HG03378 (cell line): ENCODE results near the gene GNAZ.

Source experiments
- ATAC-seq: cut with Tn5 transposase; IDR thresholded peaks from one replicate; pipeline ENCODE4 v1.9.1; 2021; ENCODE audit warnings: mild to moderate bottlenecking, moderate library complexity; ENCODE audit not compliant: unreplicated experiment

GNAZ gene

DNA sequence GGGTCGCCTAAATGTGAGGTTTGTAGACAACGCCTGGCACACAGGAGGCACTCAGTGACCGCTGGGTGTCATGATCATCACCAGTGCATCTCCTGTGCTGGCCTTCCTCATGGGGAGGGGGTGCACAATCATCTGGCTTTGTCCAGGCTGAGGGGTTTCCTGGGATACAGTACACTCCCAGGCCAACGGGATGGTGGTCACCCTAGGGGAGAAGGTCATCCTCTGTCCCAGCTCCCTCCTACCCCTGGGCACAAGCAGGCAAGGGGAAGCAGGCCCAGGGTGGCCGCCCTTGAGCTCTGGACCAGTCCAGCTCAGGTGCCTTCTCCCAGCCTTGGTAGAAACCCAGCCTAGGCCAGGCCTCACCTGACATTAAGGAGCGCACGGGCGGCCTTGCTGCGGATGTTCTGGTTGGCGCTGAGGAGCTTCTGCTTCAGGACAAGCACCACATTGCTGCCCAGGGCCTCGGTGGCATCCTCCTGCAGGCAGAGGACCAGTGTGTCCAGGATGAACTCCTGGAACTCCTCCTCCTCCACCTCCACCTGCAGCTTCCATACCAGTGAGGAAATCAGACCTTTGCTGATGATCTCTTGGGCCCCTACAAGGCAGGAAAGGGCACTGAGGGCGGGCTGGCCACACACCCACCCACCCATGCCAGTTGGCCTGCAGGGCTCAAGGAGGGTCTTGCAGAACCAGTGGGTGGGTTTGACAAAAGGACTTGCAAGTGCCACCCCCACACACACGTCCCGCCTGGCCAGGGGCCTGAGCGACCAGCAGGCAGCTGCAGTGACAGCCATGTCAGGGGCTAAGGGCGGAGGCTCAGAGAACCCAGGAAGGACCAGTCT, 6.6 kb upstream of the GNAZ start:
- no peak for ATAC-seq

DNA sequence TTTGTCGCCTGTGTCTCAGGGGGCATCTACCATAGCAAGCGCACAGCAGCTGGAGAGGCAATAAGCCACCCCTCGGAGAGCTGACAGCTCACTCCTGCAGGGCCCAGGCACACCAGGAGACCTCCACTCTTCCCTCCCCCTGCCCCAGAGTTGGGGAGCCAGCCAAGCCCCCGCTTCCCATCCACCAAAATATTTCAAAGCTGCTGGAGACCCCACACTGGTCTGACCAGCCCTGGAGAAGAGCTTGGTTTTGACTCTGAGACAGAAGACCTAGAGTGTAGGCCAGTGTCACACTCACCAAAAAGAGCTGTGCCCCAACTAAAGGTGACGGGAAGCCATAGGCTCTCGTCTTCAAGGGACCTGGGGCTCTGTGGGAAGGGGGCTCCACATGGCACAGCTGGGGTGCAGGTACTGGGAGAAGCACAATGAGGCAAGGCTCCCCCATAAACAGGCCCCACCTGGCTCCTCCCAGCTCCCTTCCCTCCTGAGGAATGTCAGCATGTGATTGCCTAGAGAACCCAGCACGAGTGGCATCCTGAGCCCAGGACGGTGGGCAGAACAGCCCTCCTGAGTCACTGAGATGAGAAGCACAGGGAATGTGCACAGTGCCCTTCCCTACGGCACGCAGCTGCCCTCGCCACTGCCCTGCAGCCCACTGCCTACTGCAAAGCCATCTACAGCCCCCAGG, 5.8 kb upstream of the GNAZ start:
- no peak for ATAC-seq

DNA sequence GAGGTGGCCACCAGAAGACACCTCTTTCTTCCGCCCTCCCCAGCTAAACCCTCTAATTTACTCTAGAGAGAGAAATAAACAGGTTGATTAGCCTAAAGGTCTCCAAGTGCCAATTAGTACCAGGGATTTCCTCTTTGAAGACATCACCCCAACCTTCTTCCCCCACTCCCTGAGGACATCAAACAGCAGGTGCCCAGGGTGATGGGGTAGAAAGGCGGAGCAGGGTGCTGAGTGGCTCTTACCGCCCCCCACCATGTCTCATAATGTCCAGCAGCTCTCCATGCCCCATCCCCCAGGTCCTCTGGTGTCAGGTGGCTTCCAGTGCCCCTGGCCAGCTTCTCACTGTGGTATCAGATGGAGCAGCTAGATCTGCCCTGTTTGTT, 5.3 kb upstream of the GNAZ start:
- ATAC-seq: no peak

DNA sequence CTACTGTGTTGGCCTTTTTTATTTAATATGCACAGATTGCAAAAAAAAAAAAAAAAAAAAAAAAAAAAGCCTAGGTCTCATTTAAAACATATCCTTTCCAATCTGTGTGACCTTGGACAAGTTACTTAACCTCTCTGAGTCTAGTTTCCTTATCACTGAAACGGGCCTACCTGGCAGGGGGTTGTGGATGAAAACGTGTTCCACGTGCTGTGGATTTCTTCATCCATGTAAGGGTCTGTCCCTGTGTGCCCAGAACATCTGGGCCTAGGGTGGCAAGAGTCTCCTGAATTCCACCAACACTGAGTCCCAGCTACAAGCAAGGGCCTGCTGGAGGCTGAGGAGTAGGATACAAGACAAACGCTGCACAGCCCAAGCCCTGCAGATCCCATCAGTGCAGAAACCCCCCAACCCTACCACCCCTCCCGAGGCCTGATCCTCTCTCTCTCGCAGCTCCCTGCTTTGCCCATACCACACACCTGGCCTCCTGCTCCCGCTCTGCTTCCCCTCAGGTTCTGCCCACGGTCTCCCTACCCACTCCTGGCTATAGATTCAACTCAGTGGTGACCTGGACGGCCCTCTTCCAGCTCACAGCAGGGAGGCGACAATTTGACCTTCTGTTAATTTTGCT, 4.7 kb upstream of the GNAZ start:
- ATAC-seq: no peak

DNA sequence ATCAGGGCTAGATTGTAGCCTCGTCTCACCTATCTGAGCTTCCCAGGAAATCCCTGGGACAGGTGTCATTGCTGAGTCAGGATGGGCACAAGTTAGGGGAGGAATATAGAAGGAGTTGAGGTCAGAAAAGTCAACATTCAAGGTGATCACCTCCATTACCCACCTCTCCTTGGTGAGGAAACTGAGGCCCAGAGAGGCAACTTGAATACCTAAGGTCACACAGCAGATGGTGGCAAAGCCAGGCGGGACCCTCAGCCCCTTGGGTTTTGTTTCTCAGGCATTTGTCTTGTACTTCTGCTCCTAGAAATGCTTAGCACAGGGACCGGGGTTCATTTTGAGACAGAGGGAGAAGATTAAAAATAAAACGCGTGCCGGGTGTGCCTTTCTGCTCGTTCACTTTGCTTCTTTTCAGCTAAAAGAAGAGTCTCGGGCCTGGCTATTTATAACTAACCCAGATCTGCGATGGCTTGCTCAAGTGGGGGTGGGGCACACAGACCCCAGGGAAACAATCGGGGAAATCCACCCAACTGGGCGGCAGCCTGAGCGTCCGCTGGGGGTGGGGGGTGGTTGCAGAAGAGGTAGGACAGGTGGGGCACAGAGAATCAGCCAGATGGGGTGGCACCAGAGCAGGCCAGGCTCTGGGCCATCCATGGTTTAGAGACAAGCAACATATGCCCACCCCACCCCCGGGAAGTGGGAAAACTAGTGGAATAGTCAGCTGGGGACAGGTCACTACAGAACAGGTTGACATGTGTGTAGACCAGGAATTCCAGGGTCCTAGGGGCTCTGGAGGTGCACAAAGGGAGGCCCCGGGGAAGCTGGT, 3.9 kb upstream of the GNAZ start:
- no peak for ATAC-seq

DNA sequence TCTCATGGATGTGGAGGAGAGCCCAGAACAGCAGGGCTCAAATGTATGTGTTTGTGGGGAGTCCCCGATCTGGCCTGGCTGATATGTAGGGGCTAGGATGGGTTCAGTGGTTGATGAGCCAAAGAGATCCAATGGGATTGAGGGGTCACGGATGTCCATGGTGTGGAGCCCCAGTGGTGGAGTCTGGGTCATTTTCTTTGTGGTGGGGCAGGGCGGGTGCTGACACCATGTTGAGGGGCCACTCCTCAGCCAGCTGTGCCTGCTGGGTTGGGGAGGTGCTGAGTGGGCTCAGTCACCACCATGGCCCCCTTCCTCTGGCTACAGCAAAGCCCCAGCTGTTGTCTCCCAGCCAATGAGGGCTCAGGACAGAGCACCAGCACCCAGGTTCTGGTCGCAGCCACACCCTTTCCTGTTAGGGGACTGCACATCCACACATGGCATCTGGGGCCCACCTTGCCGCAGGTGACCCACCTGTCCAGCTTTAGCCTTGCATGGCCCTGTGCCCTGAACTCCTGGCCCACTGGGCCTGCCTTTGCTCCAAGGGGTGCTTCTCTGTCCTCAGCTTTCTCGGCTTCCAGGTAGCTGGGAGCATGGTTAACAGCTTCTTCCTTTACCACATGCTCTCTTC, 3.2 kb upstream of the GNAZ start:
- no peak for ATAC-seq

DNA sequence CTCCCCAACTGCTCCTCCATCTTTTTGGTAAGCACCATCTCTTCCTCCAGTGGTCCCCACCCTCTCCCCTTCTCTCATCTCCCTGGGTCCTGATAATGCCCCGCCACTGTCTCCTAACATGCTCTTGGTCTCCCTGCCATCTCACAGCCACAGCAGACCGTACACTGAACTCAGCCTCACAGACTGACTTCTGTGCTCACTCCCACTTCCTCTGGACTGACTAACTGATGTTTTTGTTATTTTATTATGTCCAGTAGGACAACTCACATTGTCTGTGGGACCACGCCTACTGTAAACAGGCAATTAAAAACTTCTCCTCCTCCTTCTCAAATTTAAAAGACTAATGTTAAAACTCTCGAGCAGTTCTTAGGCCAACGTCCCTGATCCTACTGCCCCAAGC, 2.6 kb upstream of the GNAZ start:
- no peak for ATAC-seq

DNA sequence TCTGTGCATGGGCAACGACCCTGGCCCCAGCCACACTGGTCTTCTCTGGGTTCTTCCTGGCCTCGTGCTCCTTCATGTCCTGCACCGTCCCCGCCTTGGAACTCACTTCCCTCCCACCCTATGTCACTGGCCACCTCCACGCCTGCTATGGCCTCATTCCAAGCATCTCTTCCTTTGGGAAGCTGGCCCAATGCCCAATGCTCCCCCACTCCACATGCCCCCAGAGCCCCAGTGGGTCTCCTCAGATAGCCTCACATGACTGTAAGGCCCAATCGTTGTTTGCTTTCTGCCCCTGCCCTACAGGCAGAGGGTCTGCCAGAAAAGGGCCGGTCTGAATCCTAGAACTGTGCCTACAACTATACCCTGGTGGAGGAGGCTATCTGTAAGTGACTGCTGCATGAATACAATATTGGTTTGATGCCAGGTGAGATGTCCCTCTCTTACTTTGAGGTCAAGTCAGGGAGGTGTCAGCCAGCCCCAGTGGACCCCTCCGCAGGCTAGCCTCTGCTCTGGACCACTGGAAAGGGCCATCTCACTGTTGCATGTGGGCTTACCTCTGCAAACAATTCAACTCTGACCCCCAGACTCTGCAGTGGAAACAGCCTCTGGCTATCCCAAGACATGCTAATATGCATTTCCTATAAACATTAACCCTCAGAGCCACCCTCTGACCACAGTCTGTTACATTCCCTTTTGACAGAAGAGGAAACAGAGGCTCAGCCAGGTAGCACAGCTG, 2.1 kb upstream of the GNAZ start:
- ATAC-seq: no peak

DNA sequence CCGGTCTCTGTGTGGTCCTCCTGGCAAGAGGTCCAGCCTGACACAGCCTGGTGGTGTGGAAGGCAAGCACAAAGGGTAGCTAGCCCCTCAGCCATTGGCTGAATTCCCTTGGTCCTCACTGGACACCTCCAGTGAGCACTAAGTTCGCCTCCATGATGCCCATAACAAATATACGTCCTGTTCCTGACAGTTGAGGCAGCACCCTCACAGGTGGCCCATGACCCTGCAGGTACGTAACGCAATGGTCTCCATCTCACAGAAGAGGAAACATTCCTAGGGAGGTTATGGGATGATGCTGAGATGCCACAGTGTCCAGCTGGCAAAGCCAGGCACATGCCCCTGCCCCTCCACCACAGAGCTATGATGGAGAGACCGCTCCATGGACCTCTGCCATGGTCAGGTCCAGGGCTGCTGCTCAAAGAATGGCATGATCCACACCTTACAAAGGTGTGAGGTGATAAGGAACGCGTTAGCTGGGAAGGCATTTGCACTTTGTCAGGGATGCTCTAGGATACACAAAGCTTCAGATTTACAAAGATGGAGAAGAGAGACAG, 1.4 kb upstream of the GNAZ start:
- ATAC-seq: no peak

DNA sequence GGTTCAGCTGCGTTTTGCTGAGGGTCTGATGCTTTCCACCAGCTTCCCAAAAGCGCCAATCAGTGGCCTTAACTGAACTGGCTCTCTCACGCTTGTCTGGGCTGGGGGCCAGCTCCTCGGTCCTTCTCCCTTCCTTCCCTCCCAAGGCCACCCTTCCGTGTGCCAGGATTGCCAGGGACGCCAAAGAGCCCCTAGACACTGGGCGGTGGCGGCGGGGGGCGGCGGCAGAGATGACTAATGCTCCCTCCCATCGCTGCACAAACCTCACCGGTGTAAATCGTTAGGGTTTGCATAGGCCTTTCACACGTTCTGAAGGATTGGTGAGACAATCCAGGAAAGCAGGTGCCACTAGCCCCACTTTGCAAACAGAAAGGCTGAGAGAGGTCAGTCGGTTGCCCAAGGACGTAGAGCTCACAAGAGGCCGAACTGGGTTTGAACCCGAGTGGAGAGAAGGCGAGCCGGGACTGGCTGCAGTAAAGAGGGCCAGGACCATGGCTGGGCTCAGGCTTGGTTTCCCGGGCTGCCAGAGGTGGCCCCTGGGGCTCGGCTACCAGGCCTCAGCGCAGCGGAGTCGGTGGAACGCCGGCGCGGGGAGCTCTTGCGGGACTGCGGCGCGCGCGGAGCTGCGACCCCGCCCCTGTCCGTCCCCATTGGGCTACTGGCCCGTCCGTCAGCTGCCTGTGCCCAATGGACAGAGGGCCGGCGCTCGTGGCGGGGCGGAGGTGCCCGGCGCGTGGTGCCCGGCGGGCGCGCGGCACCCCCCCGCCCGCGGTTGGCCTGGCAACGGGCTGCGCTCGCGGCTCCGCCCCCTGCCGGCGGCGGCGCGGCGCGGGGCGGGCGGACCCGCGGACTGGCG, 589 bp upstream of the GNAZ start:
- no peak for ATAC-seq

DNA sequence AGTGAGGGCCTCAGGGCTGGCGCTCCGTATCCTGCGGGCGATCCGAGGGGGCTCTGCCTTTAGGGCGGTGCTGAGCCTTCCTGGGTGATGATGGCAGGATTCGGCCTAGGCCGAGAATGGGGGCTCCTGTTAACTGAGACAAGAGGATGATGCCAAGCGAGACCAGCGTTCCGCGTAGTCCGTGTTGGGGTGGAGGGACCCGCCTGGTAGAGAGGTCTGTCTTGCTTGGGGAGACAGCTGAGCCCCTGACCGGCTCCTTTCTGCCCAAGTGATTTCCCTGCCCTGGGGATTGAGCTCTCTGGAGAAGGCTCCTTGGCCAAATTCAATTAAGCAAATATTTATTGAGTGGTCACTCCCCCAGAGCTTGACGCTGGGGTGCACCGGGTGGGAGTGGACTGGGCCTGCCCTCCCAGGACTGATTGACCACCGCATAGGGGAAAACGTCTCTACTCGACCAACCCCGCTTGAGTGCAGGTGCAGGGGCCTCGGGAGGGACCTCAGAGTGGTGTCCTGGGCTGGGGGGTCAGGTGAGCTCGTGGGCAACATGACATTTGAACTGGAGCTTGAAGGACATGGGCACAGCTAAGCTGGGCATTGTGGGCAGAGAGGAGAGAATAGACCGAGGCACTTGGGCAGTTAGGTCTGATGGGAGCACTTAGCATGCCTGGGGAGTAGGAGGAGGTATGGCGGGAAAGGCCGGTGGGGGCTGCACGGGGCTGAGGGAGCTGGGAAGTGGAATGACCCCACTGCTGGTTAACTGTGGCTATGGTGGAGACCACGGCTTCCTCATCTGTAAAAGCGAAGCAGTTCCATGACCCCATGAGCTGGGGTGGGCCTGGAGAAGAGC, 1.1 kb downstream of the GNAZ start:
- ATAC-seq: no peak

DNA sequence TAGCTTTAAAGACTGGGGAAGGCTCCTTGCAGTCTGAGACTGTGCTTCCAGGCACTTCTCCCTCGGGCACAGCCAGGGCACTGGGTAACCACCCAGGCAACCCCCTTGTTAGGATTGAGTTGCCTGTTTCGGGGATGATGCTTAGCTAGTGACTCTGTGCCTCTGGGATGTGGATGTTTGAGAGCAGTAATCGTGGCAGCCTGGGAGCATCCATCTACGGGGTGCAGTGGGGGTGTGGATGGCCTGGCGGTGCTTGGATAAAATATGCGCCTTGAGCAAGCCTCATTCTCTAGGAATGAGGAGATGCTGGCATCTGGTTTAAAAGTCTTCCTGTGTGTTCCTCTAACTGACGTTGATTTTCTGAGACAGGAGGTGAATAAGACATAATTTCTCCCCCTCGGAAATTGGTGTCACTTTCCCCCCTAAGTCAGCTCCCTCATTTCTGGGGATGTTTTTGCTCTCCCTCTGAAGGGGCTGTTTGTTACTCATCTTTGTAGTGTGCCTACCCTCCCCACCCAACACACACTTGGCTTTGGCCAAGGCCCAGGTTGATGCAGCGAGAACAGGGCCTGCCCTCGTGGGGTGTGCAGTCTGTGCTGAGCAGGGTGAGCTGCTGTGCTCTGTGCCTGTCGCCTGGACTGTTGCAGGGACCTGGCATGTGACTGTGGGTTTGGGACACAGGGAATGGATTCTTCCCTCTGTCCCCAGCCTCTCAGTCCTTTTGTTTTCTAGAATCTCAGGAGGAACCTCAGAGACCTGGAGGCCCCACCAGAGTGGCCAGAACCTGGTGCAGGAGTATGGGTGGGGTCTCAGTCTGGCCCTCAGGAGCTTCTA, 2.0 kb downstream of the GNAZ start:
- ATAC-seq: no peak

DNA sequence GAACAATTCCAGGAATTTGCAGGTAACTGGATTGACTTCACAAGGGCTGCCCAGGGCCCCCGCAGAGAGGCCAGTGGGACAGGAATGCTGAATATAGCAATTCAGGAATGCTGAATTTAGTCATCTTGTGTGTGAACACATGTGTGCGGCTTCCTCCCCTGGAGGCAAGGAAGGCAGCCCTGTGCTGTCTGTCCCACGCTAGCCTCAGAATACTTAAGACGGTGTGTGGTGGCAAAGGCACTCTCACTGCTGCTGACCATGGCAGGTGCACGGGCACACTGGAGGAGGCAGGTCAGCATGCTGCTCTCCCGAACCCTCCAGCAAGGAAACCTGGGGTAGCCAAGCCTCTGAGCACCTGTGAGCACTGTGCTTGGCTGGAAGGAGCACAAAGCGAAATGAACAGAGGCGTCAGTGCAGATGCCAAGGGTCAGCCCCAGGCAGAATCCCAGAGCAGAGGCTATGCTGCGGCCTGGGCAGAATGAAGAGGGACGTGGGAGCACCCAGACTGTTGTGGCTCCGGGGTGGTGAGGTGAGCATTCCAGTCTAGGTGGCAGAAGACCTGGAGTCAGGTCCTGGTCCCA, 2.7 kb downstream of the GNAZ start:
- ATAC-seq: no peak

DNA sequence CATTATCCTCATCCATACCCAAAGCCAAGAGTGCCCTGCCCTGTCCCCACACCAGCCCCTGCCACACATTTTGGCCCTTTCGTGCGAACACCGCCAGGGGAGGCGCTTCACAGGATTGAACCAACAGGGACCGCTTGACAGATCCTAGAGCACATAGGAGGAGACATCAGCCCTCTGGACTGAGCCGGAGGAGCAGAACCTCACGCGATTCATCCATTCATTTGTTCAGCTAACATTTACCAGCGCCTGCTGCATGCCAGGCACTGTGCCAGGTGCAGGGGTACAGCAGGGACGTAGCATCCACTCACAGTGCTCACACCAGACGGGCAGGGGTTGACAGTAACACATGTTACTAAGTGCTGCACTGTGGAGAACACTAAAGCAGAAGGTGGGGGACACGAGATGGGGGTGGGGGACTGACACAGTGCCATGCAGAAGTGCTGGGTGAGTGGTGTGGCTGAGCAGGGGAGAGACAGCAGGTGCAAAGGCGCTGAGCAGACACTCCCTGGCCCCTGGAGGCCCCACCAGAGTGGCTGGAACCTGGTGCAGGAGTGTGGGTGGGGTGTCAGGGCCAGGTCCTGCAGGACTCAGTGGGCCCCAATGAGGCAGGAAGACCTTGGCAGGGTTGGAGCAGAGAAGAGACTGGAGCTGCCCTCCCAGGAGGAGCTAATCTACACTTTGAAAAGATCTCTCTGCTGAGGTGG, 3.4 kb downstream of the GNAZ start:
- no peak for ATAC-seq

DNA sequence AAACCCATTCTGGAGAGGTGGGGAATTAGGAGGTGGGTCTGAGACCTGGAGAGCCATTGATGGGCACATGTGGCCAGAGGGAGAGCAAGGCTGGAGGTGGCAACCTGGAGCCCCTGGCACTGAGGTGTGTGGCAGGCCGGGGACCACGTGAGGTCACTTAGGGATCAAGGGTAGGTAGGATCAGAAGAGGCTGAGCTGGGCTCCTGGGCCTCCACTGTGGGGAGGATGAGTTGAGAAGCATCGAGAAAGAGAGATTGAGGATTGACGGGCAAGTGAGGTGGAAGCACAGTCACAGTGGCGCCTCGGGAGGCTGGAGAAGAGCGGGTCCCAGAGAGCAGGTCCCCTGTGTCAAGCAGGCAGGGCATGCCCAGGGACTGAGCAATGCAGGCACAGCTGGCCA, 4.1 kb downstream of the GNAZ start:
- ATAC-seq: no peak

DNA sequence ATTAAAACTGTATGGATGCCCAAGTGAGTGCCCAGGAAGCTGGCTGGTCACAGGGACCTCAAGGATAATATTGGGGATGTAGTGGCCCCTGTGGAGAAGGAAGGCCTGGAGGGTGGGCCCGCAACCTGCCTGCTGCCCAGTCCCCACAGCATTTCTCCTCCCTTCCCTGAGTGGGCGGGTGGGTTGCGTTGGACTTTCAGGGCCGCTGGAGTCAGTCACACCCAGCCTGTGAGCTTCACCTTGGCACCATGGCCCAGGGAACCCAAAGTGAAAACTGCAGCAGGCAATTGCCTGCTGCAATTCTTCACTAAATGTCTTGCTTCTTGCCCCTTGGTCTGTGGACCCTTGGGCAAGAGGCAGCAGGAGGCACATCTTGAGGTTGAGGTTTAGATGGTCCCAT, 4.7 kb downstream of the GNAZ start:
- no peak for ATAC-seq
